Stomach smooth muscle (tissue), 2 donors: ENCODE measurements around the gene C18orf63.

Experiments
- H3K27ac ChIP-seq: one replicate; pipeline ENCODE4 v1.7.0; 2013; ENCODE audit warnings: mild to moderate bottlenecking, low read length, inconsistent platforms
- H3K27me3 ChIP-seq, 2 donors: one replicate each; pipeline ENCODE4 v1.7.0; 2013; ENCODE audit warnings: low read length in 2 of 2; ENCODE audit not compliant: insufficient read depth in 2 of 2, control insufficient read depth in 1 of 2
- H3K36me3 ChIP-seq, 2 donors: one replicate each; pipeline ENCODE4 v1.7.0; 2013; ENCODE audit warnings: low read length in 2 of 2; ENCODE audit not compliant: control insufficient read depth in 2 of 2, insufficient read depth in 2 of 2
- H3K4me1 ChIP-seq: one replicate; pipeline ENCODE4 v1.7.0; 2013; ENCODE audit warnings: low read length; ENCODE audit not compliant: control insufficient read depth, insufficient read depth
- H3K4me3 ChIP-seq, 2 donors: one replicate each; pipeline ENCODE4 v1.7.0; 2013; ENCODE audit warnings: low read length in 2 of 2
- H3K9ac ChIP-seq, 2 donors: one replicate each; pipeline ENCODE4 v1.7.0; 2013; ENCODE audit warnings: low read length in 2 of 2, mild to moderate bottlenecking in 1 of 2
- H3K9me3 ChIP-seq, 2 donors: one replicate each; pipeline ENCODE4 v1.7.0; 2013; ENCODE audit warnings: low read length in 2 of 2; ENCODE audit not compliant: control insufficient read depth in 2 of 2
- donor health status: healthy.
- donor health status: Pancreatic carcinoma.

The C18orf63 gene

GRCh38 chr18:74377776-74378175 lies 62.1 kb downstream of the C18orf63 start:
- Histone ChIP-seq H3K27ac (no peak overlapping the region), H3K27me3 (no peaks in the 10 kb centered on the region), H3K4me3 (no peak overlapping the region), H3K9me3 (no peaks in the 10 kb centered on the region), H3K36me3 (no peaks in the 10 kb centered on the region), H3K4me1 (no peaks in the 10 kb centered on the region), H3K9ac (no peak overlapping the region)

- Histone ChIP-seq H3K9me3 (no peaks in the 10 kb centered on the region), H3K27me3 (no peaks in the 10 kb centered on the region), H3K27ac (no peak overlapping the region), H3K4me1 (no peaks in the 10 kb centered on the region), H3K9ac (no peak overlapping the region), H3K4me3 (no peak overlapping the region), H3K36me3 (no peaks in the 10 kb centered on the region)
These were observed 62.6 kb downstream of the C18orf63 start for GRCh38 chr18:74378179-74378682.

GRCh38 chr18:74380916-74381315 lies 65.3 kb downstream of the C18orf63 start:
- Histone ChIP-seq H3K9ac (no peak overlapping the region), H3K4me1 (no peaks in the 10 kb centered on the region), H3K27ac (no peak overlapping the region), H3K4me3 (no peak overlapping the region), H3K9me3 (no peaks in the 10 kb centered on the region), H3K36me3 (no peaks in the 10 kb centered on the region), H3K27me3 (no peaks in the 10 kb centered on the region)

GRCh38 chr18:74381621-74382295 lies 66.1 kb downstream of the C18orf63 start:
- H3K36me3 ChIP-seq, result no peaks in the 10 kb centered on the region
- no peak overlapping the region for H3K27ac ChIP-seq

GRCh38 chr18:74382481-74383017 lies 66.9 kb downstream of the C18orf63 start:
- H3K9me3 ChIP-seq, result no peaks in the 10 kb centered on the region
- no peak overlapping the region for H3K4me3 ChIP-seq
- H3K4me1 ChIP-seq, result no peaks in the 10 kb centered on the region
- H3K27me3 ChIP-seq, result no peaks in the 10 kb centered on the region
- no peaks in the 10 kb centered on the region for H3K36me3 ChIP-seq
- no peak overlapping the region for H3K9ac ChIP-seq
- H3K27ac ChIP-seq, result no peak overlapping the region

More at GRCh38 chr18:74381621-74382295, 66.1 kb downstream of the C18orf63 start:
- Histone ChIP-seq H3K4me1 (no peaks in the 10 kb centered on the region), H3K4me3 (no peak overlapping the region), H3K9me3 (no peaks in the 10 kb centered on the region), H3K27me3 (no peaks in the 10 kb centered on the region), H3K9ac (no peak overlapping the region)

- H3K4me3 ChIP-seq, result no peak overlapping the region
- no peak overlapping the region for H3K9ac ChIP-seq
- H3K27ac ChIP-seq, result no peak overlapping the region
- H3K4me1 ChIP-seq, result no peaks in the 10 kb centered on the region
- no peaks in the 10 kb centered on the region for H3K9me3 ChIP-seq
- no peaks in the 10 kb centered on the region for H3K36me3 ChIP-seq
- peaks cover 0 to 2% of the 10 kb centered on the region in 2 donors for H3K27me3 ChIP-seq
These were observed 71.7 kb downstream of the C18orf63 start for GRCh38 chr18:74387383-74387782.

GRCh38 chr18:74388227-74388626 lies 72.6 kb downstream of the C18orf63 start:
- Histone ChIP-seq H3K4me3 (no peak overlapping the region), H3K9ac (no peak overlapping the region), H3K9me3 (no peaks in the 10 kb centered on the region), H3K27me3 (peaks cover 0 to 2% of the 10 kb centered on the region in 2 donors), H3K4me1 (no peaks in the 10 kb centered on the region), H3K27ac (no peak overlapping the region), H3K36me3 (no peaks in the 10 kb centered on the region)

- H3K9ac ChIP-seq, result no peak overlapping the region
- H3K4me1 ChIP-seq, result no peaks in the 10 kb centered on the region
- H3K27ac ChIP-seq, result no peak overlapping the region
- no peaks in the 10 kb centered on the region for H3K9me3 ChIP-seq
- H3K4me3 ChIP-seq, result no peak overlapping the region
- H3K36me3 ChIP-seq, result no peaks in the 10 kb centered on the region
- peaks cover 0 to 2% of the 10 kb centered on the region in 2 donors for H3K27me3 ChIP-seq
These were observed 73.7 kb downstream of the C18orf63 start for GRCh38 chr18:74389171-74389927.

GRCh38 chr18:74389991-74390390 lies 74.4 kb downstream of the C18orf63 start:
- Histone ChIP-seq H3K9ac (no peak overlapping the region), H3K9me3 (no peaks in the 10 kb centered on the region), H3K27me3 (peaks cover 0 to 2% of the 10 kb centered on the region in 2 donors), H3K4me3 (no peak overlapping the region), H3K4me1 (no peaks in the 10 kb centered on the region), H3K27ac (no peak overlapping the region), H3K36me3 (no peaks in the 10 kb centered on the region)

GRCh38 chr18:74390900-74391299 lies 75.3 kb downstream of the C18orf63 start:
- Histone ChIP-seq H3K9ac (no peak overlapping the region), H3K4me1 (peaks cover 2% of the 10 kb centered on the region), H3K27ac (no peak overlapping the region), H3K9me3 (no peaks in the 10 kb centered on the region), H3K27me3 (peaks cover 0 to 2% of the 10 kb centered on the region in 2 donors), H3K36me3 (no peaks in the 10 kb centered on the region), H3K4me3 (no peak overlapping the region)
